Transverse colon (tissue), 4 donors: ENCODE data around the gene CEACAM21. TPM values are rescaled to one million over a fixed set of nuclear protein-coding genes. Genes with fewer than 3 reads are reported as not detected.

Experiments used
- DNase-seq: peaks from one replicate; pipeline ENCODE4 v3.0.0-alpha.2; 2019
- H3K27ac ChIP-seq, 4 donors: fragments of 200-600 bp; sonication (generic); 2 replicates each; pipeline ENCODE4 v1.5.1; 2016 to 2018; ENCODE audit warnings: inconsistent platforms in 4 of 4
- H3K27me3 ChIP-seq: fragments of 200-600 bp; sonication (generic); 2 replicates; pipeline ENCODE4 v1.5.1; 2017; ENCODE audit warnings: inconsistent platforms
- H3K36me3 ChIP-seq, 4 donors: fragments of 200-600 bp; sonication (generic); 2 replicates each; pipeline ENCODE4 v1.5.1; 2017 to 2019; ENCODE audit warnings: inconsistent platforms in 4 of 4
- H3K4me1 ChIP-seq, 4 donors: fragments of 200-600 bp; sonication (generic); 2 replicates each; pipeline ENCODE4 v1.5.1; 2017 to 2020; ENCODE audit warnings: inconsistent platforms in 4 of 4
- H3K4me3 ChIP-seq, 4 donors: fragments of 200-600 bp; sonication (generic); 1 replicate in 1 of 4; 2 replicates in 3 of 4; pipeline versions ENCODE4 v1.5.1 to v1.6.1; 2017 to 2019; ENCODE audit warnings: inconsistent platforms in 4 of 4
- H3K9me3 ChIP-seq, 2 donors: fragments of 200-600 bp; sonication (generic); 2 replicates each; pipeline ENCODE4 v1.5.1; 2017 to 2019; ENCODE audit warnings: inconsistent platforms in 2 of 2
- CTCF ChIP-seq, 5 experiments: fragments of 200-600 bp in 3 of 5; fragments of 450-650 bp in 2 of 5; sonication (generic) in 3 of 5; IDR thresholded peaks; 1 replicate in 2 of 5; 2 replicates in 3 of 5; pipeline ENCODE4 v1.5.1; 2016 to 2017; ENCODE audit warnings: antibody characterized with exemption in 5 of 5, inconsistent platforms in 3 of 5, mild to moderate bottlenecking in 2 of 5, moderate library complexity in 1 of 5
- EP300 ChIP-seq: sonication (generic); formaldehyde crosslinking; IDR thresholded peaks from one replicate; pipeline ENCODE4 v1.6.1; 2017; ENCODE audit warnings: antibody characterized with exemption, low read depth
- POLR2A ChIP-seq: fragments of 450-650 bp; IDR thresholded peaks from one replicate; pipeline ENCODE4 v1.6.1; 2016; ENCODE audit warnings: antibody characterized with exemption, mild to moderate bottlenecking, moderate library complexity
- POLR2AphosphoS5 ChIP-seq, 3 donors: sonication (generic); formaldehyde crosslinking; IDR thresholded peaks; one replicate each; pipeline ENCODE4 v1.6.1; 2016; ENCODE audit warnings: antibody characterized with exemption in 3 of 3
- WGBS, 2 donors: methylation state at CpG; one replicate each; pipeline ENCODE4 v1.1.5; 2018; ENCODE audit warnings: low coverage in 1 of 2; 5-methylcytosine and 5-hydroxymethylcytosine counted together
- in situ Hi-C, 4 donors: fragments of 200-750 bp; cut with MboI; loops; one replicate each; pipeline versions ENCODE4 v1.15.0 to v1.15.1; 2017; ENCODE audit warnings: low sequenced_read_pairs in 3 of 4, low pct_ligation_motif_present in 1 of 4, low pct_unique_long_range_greater_than_20kb in 1 of 4
- intact Hi-C: fragments of 100-400 bp; cut with DNase I; formaldehyde crosslinking; loops from one replicate; pipeline ENCODE4 v1.15.1; 2023; ENCODE audit warnings: low total_unique reads
- total RNA-seq, 4 donors: library from RNA; depleted of rRNA; stranded (reverse); fragments of >200 nt; gene quantifications; one replicate each; pipeline ENCODE4 v1.1.0, GENCODE V29; 2016

Gene CEACAM21
- total RNA-seq = 1 to 10 TPM in 1 of 4 donors, under 1 TPM in 2, not detected in 1; 0.41 to 1.1 (median 0.95) TPM

DNA sequence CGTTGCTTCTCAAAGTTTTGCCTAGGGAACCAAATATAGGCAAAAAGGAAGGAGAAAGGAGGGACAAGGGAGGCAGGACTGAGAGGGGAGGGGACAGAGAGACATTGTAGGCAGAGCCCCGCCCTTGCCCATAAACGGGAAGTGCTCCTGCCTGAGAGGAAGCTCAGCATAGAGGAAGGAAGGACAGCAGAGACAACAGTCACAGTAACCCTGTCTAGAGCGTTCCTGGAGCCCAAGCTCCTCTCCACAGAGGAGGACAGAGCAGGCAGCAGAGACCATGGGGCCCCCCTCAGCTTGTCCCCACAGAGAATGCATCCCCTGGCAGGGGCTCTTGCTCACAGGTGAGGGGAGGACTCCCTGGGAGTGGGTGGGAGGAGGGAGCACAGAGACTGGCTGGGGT lies at the start of gene CEACAM21:
CEACAM21 (plus strand) TSS at position 169 of the 400 bp plus-strand sequence; CDS start at position 278, 109 bp downstream.
- no peak within 1 kb of the TSS for H3K4me3 ChIP-seq
- in situ Hi-C loops (loop anchor here in 2 of 4 donors (10.0 kb wide), 2 partner anchors 121 to 131 kb away; partner anchors contain the start of gene ERICH4 (in 1 of the 2)), intact Hi-C loops (no loop called here)
- H3K27ac ChIP-seq = peak within 1 kb of the TSS in 1 of 4 donors; percentile 35
- no peaks in the 10 kb centered on the region for H3K4me1 ChIP-seq
- peak; percentile 28 for TF ChIP-seq POLR2A
- TF ChIP-seq EP300 = no peak
- no peak for TF ChIP-seq CTCF (IDR thresholded peaks at IDR 0.05)
- peak in 1 of 3 donors; percentile 50 for TF ChIP-seq POLR2AphosphoS5 (IDR thresholded peaks at IDR 0.05)
- peak; percentile 66 for DNase-seq
- WGBS, 2 donors = 0 to 10% methylated on average over 1 to 4 of the region's 4 CpGs
- peaks cover 12% of the 10 kb centered on the region for H3K27me3 ChIP-seq
- peaks cover 0 to 2% of the 10 kb centered on the region in 2 donors for H3K9me3 ChIP-seq
- H3K36me3 ChIP-seq = no peaks in the 10 kb centered on the region

DNA sequence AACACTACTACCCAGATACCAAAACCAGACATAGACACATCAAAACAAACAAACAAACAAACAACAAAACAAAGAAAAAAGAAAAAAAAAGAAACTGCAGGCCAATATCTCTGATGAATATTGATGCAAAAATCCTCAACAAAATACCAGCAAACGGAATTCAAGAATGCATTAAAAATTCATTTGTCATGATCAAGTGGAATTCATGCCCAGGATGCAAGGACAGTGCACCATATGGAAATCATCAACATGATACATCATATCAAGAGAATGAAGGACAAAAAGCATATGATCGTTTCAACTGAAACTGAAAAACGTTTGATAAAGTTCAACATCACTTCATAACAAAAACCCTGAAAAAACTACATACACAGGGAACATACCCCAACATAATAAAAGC lies 48.9 kb upstream of the CEACAM21 start:
- in situ Hi-C loops = no loop called here
- Histone ChIP-seq H3K9me3 (no peaks in the 10 kb centered on the region), H3K27me3 (peaks cover 57% of the 10 kb centered on the region), H3K4me3 (no peak overlapping the region), H3K4me1 (peaks cover 0 to 13% (median 4%) of the 10 kb centered on the region in 4 donors), H3K36me3 (no peaks in the 10 kb centered on the region), H3K27ac (no peak overlapping the region)
- WGBS, 2 donors = 28 to 41% methylated on average over 3 of the region's 3 CpGs
- no peak for TF ChIP-seq CTCF (IDR thresholded peaks at IDR 0.05)
- no peak for DNase-seq
- intact Hi-C loops = no loop called here

GRCh38 chr19:41528106-41528505 lies 47.9 kb upstream of the CEACAM21 start:
- WGBS, 2 donors = 62 to 71% methylated on average over 2 of the region's 2 CpGs
- TF ChIP-seq EP300 (no peak), POLR2AphosphoS5 (IDR thresholded peaks at IDR 0.05) (no peak), CTCF (IDR thresholded peaks at IDR 0.05) (no peak), POLR2A (no peak)
- in situ Hi-C loops = no loop called here
- Histone ChIP-seq H3K27ac (no peak overlapping the region), H3K4me3 (no peak overlapping the region), H3K4me1 (peaks cover 0 to 17% (median 2%) of the 10 kb centered on the region in 4 donors), H3K9me3 (no peaks in the 10 kb centered on the region), H3K36me3 (no peaks in the 10 kb centered on the region), H3K27me3 (peaks cover 50% of the 10 kb centered on the region)
- intact Hi-C loops = no loop called here
- no peak for DNase-seq

DNA sequence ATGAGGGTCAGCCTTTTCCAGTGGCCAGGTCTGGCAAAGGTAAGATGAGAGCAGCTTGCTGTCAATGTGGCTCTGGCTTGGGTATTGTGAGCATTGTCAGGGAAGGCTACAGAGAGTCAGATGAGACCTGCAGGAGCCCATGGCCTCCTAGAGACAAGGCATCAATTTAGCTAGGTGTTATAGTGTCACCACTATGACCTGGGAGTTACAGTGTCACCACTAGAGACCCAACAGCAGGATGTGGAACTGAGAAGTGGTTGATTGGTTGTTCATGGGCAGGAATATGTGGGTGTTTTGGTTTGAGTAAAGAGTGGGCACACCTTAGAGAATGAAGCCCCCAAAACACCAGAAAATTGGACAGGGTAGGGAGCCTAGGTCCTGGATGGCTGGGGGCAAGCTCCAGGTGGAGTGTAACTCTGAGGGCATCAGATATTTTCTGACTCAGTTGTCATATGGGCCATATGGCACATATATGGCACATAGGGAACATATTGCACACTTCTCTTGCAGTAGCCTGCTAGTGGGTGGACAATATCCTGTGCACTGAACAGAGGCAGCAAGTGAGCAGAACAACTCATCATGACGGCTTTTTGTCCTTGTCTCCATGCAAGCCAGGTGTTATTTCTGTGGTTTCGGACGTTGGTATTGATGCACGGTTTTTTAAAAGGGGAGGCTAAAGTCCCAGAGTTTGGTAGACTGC lies 46.3 kb upstream of the CEACAM21 start:
- Histone ChIP-seq H3K4me1 (peaks cover 0 to 25% (median 2%) of the 10 kb centered on the region in 4 donors), H3K27ac (no peak overlapping the region)
- 71 to 86% methylated on average over 3 to 4 of the region's 4 CpGs for WGBS, 2 donors

More for the DNA sequence above, 46.3 kb upstream of the CEACAM21 start:
- Histone ChIP-seq H3K27me3 (peaks cover 42% of the 10 kb centered on the region), H3K36me3 (no peaks in the 10 kb centered on the region), H3K9me3 (no peaks in the 10 kb centered on the region), H3K4me3 (no peak overlapping the region)
- no peak for DNase-seq
- in situ Hi-C loops (no loop called here), intact Hi-C loops (no loop called here)
- TF ChIP-seq POLR2A (no peak), EP300 (no peak), POLR2AphosphoS5 (IDR thresholded peaks at IDR 0.05) (no peak), CTCF (IDR thresholded peaks at IDR 0.05) (no peak)
